Inflammatory macrophage treated with lipopolysaccharide for 1 hour (primary cell): Measurements from ENCODE around the gene FRG2C.
"Not testable (repeated sequence)": the region's sequence is repeated elsewhere in the genome, so short reads cannot be mapped to it uniquely, and the experiment has no call there.

Experiments used
- DNase-seq, 2 donors: peaks; one replicate each; pipeline ENCODE4 v3.0.0-alpha.2; 2020 to 2022

Gene FRG2C

GRCh38 chr3:75669348-75670297, 5.5 kb downstream of the FRG2C start:
- peak in 1 of 2 donors; percentile 55 for DNase-seq

DNA sequence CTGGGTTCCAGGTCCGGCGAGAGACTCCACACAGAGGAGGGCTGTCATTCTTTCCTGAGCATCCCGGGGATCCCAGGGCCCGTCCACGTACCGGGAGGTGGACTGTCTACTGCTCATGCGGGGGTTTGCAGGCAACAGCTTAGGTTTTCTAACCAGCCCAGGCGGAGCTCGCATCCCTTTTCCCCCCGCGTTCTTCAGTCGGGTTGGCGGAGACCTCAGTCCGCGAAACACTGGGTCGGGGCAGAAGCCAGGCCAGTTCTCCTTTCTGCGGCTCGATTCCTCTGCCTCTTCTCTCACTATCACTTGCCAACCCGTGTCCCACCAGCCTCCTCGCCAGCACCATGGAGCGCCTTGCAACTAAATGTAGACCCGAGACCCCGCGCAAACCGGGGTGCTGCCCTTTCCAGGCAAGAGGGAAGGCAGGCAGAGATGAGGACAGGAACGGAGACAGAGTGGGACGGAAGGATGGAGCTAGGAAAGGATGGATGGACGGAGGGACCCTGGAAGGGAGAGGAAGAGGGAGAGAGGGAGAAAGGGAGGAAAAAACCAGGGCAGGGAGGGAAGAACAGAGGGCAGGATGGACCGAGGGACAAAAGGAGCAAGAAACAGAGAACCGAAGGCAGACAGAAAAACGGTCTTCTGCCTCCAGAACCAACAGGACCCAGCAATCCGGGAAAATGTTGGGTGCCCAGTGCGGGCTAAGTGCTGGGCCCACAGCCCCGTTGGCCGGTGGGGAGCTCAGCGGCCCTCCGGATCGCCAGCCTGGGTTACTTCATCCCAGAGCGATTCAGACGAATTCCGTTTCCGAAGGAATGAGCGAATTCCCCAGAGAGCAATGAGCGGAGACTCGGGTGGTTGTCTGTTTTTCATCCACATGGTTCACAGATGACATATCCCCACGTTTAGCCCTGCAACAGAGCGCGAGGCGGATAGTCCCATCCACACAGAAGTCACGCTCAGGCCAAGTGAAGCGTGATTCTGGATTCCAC, 6.5 kb downstream of the FRG2C start:
- DNase-seq: peak; percentile 59 to 69

DNA sequence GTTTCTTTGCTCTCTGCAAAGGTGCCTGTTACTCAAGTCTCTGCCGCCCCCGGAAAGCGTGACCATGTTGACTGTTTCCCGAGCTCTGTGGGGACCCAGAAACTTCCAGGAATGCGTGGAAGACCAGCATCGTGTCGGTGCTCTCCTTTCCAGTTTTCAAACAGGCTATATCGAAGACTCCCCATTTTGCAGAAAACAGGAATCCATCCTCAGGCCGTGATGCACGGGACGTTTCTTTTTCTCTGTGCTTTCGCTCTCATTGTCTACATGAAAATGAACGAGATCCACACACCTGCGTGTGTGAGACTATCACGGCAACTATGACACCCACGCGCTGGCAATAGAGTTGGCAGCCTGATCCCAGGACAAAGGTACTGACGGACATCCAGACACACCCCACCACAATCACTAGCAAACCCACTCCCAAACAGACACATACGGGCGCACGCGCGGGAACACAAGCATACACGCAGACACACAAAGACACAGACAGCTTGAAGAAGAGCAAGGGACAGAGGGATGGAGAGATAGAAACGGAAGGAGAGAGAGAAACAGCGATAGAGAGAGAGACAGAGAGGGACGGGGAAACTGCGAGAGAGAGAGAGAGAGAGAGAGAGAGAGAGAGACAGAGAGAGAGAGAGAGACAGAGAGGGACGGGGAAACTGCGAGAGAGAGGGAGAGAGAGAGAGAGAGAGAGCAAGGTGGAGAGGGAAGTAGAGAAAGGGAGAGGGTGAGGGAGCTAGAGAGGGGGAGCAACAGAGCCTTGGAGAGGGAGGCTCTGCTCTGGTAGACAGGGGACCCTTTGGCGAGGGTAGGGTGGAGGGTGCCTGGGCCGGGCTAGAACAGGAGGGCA, 7.4 kb downstream of the FRG2C start:
- DNase-seq: not testable (repeated sequence)

DNA sequence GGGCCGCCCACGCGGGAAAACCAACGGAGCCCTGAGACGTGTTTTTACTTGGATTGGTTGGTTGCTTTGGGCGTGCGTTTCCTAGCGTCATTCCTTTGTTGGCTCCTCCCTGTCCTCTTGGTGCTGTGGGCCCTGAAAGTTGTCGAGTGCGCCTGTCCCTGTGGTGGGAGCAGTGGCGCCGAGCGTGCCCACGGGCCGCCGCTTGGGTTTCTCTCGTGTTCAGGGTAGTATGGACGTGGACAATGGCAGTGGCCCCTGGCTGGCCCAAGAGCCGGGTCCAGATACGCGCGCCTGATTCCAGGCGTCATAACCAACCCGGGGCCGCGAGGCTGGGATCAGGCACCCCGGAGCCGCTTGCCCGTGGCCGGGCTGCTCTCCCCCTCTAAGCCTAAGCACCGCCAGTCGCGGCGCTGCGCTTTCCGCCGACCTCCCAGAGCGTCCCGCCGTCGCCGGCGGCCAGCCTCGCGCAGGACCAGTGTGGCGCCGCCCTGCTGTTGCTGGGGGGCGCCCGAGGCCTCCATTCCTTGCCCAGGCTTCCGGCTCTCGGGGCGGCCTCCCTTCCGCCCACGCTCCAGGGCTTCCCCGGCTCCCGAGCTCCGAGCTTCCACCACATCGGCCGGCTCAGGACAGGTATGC, 8.1 kb downstream of the FRG2C start:
- peak; percentile 12 to 18 for DNase-seq

- DNase-seq: not testable (repeated sequence)
Measured at GRCh38 chr3:75683965-75684364, 19.8 kb downstream of the FRG2C start.

GRCh38 chr3:75687323-75687722, 23.2 kb downstream of the FRG2C start:
- DNase-seq: no peak

DNA sequence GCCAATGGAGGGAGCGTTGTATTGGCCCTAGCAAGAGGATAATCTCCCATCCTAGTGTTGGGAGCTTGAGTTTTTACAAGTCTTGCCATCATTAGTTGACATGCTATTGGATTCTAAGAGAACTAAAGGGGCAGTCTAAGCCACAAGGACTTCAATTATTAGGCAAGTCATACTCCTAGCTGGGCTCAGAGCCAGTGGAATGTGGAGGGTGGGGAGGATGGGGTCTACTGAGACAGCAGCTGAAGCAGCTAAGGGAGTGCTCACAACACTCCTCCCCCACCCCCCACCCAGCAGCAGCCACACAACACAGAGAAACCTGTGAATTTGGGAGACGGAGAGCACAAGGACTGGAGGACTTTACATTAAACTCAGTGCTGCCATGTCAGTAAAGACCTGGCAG, 27.9 kb downstream of the FRG2C start:
- DNase-seq: no peak
